NCI-H2196 treated with DMSO at 0.1 percent for 48 hours (cell line): ENCODE data around the gene ZMYND15.

Experiments used
- DNase-seq: peaks from one replicate; lab custom pipeline; 2025; ENCODE audit not compliant: unreplicated experiment; lab: John Stamatoyannopoulos, UW

Gene ZMYND15

DNA sequence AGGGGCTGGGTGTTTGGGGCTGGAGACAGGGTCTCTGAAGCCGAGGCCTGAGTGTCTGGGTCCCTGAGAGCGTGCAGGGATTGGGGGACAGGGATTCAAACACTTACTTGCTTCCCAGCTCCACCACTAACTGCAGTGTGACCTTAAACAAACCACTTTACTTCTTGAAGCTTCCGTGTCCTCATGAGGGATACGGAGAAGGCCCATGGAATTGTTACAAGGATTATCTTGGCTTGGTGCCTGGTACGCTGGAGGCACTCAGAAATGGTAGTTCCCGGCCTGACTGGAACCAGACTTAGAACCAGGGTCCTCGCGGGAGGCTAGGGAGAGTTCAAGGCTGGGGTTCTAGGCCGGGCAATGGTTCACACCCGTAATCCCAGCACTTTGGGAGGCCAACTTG is 3.0 kb downstream of the ZMYND15 start:
- DNase-seq: no peak

DNA sequence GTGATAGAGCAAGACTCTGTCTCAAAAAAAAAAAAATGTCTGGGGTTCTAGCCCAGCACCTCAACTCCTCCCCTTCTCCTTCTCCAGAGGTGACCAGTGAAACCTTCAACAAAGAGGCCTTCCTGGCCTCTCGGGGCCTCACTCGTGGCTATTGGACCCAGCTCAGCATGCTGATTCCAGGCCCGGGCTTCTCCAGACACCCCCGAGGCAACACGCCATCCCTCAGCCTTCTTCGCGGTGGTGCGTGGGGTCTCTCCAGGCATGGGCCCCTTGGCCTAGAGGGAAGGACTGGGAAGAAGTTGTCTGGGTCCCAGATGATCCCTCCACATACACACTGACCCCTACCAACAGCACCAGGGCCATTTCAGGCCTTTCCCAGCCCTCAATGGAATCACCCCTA is 3.6 kb downstream of the ZMYND15 start:
- DNase-seq: no peak

DNA sequence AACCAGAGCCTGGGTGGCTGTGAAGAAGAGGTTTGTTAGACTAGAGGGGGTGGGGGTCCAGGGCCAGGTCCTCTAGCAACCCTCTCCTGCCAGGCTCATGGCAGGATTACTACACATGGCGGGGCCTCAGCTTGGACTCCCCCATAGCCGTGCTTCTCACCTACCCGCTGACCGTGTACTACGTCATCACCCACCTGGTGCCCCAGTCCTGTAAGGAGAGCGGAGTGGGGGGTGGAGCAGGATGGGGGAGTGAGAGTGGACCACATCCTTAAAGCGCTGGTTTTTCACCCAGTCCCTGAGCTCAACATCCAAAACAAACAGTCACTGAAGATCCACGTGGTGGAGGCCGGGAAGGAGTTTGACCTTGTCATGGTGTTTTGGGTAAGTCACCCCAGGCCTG is 4.3 kb downstream of the ZMYND15 start:
- no peak for DNase-seq

DNA sequence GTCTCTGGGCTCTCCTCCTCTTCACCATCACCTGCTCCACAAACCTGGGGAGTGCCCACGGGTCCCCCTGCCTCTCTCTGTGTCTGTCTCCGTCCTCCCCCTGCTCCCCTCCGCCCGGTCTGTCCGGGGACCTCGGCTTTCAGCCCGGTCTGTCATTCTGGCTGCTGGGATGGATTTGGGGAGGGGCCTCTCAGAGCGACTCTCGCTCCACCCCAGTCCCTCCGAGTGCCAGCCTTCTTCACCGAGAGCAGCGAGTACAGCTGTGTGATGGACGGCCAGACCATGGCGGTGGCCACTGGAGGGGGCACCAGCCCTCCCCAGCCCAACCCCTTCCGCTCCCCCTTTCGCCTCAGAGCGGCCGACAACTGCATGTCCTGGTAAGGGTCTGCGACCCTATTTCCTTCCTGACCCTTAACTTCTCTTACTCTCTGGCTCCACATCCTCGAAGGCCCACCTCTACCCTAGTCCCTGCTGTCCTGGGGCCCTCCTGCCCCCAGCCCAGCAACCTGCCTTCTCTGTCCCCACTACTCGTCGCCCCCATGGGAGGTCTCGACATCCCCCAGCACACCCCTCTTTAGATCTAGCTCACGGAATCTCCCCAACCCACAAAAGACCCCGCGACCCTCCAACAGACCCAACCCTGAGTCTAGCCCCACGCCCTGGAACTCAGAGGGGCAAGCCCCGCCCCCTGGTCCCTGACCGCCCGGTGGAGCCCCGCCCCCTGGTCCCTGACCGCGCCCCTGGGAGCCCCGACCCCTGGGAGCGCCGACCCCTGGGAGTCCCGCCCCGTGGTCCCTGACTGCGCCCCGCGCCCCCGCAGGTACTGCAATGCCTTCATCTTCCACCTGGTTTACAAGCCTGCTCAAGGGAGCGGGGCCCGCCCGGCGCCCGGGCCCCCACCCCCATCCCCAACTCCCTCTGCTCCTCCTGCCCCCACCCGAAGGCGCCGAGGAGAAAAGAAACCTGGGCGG is 5.7 kb downstream of the ZMYND15 start:
- no peak for DNase-seq

DNA sequence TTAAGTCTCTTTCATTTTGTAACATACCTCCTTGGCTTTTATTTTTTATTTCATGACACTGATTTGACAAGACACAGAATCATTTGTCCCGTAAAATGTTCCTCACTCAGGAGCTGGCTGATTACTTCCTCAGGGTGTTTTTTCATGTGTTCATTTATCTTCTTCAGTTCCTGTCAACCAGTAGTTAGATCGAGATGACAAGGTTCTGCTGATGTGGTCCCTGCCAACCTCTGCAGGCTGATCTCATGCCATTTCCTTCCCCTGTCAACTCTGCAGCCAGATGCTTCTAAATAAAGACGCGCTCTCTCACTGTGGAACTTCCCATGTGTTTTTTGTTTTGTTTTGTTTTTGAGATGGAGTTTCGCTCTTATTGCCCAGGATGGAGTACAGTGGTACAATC is 8.2 kb downstream of the ZMYND15 start:
- DNase-seq: no peak

DNA sequence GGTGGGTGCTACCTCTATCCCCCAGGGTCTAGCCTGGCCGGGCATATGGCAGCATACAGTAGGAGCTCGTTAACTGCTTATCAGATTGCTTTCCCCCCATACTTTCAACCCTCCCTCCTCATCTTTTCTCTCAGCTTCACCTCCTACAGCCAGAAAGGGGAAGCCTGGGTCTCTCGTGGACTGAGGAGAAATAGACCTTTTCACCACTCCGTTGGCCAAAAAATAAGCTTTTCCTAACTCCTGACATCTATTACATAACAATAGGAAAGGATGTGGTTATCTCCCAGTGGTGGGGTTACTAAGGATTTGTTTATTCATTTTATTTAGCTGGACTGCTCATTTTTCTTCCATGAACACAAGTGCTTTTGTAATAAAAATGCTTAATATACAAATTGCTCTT is 9.1 kb downstream of the ZMYND15 start:
- DNase-seq: no peak

DNA sequence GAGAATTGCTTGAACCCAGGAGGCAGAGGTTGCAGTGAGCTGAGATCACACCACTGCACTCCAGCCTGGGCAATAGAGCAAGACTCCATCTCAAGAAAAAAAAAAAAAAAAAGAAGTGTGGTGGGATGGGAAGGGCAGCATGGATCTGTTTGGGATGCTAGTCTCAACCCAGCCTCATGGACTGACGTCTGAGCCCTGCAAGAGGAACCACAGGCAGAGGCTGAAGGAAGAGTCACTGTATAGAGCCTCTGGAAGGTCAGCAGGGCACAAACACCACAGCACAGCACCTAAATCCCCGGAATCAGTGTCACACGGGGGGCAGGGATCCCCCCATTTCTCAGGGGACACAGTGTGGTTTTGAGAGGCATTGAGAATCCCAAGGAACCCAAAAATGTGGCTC is 11.0 kb downstream of the ZMYND15 start:
- DNase-seq: no peak

DNA sequence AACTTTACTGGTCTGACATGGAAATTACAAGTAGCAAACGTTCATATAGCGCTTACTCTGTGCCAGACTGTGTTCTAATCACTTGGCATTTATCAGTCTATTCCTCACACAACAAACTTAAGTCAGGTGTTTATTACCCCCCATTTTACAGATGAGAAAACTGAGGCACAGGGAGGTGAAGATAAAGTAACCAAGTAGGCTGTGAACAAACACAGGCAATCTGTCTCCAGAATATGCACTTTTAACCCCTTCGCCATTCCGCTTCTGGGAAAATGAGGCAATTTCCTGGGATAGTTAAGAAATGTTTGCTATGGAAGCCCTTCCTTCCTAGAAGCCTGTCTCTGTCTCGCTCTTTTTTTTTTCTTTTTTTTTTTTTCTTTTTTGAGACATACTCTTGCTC is 12.3 kb downstream of the ZMYND15 start:
- no peak for DNase-seq

DNA sequence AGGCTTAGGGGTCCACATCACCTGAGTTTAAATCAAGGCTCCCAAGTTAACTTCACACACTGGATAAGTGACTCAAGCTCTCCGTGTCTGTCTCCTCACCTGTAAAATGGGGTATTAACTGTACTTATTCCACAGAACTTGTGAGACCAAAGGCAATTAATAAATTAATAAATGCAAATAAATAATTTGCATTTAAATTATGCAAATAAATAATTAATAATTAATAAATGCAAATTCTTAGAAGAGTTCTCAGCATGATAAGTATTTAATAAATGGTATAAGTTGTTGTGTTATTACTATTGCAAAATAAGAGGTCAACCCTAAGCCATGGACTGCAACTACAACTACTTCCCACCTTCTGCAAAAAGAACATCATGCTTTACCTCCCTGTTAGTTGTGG is 13.8 kb downstream of the ZMYND15 start:
- no peak for DNase-seq

DNA sequence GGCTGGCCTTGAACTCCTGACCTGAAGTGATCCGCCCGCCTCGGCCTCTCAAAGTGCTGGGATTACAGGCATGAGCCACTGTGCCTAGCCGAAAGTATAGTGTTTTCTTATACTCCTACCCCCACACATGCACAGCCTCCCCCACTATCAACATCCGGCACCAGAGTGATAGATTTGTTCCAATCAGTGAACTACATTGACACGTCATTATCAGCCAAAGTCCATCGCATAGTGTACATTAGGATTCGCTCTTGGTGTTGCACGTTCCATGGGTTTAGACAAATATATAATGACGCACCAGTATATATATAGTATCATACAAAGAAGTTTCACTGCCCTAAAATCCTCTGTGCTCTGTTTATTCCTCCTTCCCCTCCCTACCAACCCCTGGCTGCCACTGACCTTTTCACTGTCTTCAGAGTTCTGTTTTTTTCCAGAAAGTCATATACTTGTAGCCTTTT is 20.2 kb downstream of the ZMYND15 start:
- DNase-seq: no peak

DNA sequence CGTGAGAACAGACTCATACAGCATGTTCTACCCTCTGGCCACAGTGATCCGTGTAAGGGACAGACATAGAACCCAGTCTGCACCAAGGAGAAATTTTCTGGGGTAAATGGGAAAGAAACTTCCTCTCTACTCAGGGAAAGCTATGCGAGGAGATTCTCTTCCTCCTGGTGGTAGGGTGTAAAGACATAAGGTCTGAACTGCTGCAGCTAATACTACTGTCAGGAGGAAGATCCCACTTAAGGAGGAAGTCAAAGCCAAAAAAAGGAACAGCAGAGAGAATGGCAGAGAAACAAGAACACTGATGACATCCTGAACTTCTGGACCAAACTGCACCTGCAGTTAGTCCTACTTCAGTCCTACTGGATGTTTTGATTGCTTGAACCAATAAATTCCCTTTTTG is 25.0 kb downstream of the ZMYND15 start:
- no peak for DNase-seq

DNA sequence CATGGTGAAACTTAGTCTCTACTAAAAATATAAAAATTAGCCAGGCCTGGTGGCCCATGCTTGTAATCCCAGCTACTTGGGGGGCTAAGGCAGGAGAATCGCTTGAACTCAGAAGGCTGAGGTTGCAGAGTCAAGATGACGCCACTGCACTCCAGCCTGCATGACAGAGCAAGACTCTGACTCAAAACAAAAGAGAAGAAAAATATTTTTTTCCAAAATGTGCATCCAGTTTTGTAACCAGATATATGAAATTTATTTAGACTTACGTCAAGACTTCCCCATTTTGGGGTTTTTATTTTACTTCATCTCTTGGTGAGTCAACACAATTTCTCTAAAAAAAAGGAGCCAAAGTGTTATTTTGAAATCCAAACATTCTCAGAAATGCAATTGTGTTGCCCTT is 26.6 kb downstream of the ZMYND15 start:
- DNase-seq: no peak

DNA sequence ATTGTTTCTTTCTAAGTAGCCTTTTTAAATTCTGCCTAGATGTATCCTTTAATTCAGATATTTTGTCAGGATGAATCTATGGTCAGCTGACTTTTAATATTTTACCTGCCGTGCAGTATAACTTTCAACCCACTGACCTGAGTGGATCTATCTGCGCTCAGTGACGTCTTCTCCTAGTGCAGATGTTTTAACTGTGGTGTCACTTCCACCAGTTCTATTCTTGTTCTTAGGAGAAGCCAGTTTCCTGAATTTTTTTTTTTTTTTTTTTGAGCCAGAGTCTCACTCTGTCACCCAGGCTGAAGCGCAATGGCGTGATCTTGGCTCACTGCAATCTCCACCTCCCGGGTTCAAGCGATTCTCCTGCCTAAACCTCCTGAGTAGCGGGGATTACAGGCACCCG is 27.1 kb downstream of the ZMYND15 start:
- DNase-seq: no peak

DNA sequence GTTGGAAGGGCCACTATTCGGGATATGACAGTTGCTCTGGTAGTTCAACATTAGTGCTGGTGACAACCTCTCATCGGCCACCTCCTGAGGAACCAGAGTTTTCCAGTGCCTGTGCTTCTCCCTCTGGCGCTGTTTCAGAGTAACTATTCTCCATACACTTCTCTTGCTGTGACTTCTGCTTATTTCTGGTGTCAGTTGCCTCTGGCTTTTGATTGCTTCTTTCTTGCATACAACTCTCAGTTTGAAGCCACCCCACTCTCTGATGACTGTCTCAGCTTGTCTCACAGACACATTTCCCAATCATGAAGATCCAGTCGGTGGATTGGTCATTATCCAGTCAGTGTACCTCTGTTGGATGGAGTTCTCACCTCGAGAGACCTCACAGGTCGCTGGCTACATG is 28.7 kb downstream of the ZMYND15 start:
- DNase-seq: no peak

DNA sequence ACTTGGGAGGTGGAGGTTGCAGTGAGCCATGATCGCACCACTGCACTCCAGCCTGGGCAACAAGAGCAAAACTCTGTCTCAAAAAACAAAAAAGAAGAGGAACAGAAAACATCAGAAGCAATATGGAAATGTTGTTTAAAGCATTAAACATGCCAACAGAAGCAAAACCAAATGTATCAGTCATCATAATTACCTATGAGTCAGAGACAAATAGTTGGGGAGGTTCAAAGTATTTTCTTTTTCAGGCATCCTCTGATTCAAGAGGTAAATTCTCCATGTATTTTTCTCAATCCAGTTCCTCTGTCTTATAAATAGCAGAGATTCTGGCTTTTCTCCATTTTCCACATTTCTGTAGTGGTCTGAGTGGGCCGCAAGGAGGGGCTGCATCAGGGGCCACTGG is 30.0 kb downstream of the ZMYND15 start:
- DNase-seq: no peak

DNA sequence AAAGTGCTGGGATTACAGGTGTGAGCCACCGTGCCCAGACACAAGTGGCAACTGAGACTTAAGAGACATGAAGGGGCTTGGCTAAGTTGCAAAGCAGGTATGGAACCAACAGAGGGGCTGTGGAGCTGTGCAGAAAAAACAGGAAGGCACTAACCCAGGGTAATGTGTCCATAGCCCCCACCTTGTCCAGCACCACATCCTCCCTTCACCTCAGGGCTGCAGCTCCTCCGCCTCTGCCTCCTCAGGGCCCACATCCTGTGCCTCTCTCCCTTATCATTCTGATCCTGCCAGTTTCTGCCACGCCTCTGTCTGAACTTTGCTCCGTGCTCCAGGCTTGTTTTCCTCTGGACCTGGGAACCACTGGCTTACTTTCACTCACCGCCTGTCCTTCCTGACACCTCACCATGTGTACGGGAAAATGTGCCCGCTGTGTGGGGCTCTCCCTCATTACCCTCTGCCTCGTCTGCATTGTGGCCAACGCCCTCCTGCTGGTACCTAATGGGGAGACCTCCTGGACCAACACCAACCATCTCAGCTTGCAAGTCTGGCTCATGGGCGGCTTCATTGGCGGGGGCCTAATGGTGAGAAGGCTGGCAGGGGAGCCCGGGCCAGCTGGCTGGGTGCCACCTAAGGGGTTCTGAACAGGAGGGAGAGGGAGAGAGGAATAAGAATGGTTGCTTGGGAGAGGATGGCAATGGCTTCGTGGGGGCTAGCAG is 32.0 kb downstream of the ZMYND15 start, which contains the start of gene TM4SF5:
TSS of gene TM4SF5 (plus strand) at position 368 of the 716 bp plus-strand sequence. CDS start at position 405, 37 bp downstream.
- DNase-seq: no peak

DNA sequence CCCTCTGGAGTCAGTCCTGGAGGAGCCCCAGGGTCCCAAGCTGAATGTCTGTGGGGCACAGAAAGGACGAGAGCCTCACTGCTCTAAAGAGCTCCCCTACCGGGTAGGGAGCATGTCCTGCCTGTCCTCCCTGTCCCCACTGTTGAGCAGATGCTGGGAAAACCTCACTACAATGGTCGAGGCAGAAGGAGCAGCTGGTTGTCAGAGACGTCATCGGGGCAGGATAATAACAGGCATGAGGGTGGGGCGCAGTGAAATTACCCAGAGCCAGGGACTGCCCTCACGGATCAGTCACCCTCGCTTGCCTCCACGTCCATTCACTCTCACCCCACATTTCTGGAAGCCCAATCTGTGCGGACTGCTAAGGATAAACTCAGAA is 32.6 kb downstream of the ZMYND15 start:
- no peak for DNase-seq

DNA sequence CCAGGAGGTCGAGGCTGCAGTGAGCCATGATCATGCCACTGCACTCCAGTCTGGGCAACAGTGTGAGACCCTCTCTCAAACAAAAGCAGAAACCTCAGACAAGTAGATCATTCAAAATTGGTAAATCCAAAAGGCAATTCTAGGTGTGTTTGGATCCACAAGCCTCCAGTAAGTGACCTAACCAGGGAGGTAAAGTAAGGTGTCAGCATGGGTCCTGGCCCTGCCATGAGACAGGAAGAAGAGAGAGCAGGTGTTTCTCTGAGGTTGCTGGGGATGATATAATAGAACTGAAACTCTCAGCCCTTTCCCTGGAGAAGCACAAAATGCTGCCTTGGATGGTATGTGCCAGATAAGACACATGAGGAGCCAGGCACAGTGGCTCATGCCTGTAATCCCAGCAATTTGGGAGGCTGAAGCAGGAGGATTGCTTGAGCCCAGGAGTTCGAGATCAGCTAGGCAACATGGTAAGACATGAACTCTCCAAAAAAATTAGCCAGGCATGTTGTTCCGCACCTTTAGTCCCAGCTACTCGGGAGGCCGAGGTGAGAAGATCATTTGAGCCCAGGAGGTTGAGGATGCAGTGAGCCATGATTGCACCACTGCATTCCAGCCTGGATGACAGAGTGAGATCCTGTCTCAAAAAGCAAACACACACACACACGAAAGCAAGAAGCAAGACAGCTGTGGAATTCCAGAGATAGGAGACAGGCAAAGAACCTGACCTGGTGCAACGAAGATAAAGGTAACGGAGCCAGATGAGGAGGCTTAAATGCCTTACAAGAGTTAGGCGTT is 38.5 kb downstream of the ZMYND15 start:
- no peak for DNase-seq

DNA sequence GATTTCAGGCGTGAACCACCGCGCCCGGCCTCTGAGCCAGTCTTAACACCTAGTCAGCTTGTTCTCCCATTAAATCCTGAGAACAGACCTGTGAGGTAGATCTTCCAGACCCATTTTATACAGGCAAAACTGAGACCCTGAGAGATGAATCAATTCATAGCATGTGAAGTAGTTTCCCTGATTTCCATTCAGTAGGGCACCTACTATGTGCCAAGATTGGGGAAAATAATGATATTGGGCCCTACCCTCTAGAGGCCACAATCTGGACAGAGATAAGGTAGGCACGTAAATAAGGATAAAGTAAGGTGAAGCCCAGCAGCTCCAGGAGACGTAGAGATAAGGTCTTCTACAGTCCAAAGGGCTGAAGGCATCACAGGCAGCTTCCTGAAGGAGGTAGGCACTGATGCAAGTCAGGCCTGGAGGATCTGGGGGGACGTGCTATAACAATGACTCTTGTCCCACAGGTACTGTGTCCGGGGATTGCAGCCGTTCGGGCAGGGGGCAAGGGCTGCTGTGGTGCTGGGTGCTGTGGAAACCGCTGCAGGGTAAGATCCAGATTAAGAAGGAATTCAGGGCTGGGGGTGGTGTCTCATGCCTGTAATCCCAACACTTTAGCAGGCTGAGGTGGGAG is 40.8 kb downstream of the ZMYND15 start:
- no peak for DNase-seq

DNA sequence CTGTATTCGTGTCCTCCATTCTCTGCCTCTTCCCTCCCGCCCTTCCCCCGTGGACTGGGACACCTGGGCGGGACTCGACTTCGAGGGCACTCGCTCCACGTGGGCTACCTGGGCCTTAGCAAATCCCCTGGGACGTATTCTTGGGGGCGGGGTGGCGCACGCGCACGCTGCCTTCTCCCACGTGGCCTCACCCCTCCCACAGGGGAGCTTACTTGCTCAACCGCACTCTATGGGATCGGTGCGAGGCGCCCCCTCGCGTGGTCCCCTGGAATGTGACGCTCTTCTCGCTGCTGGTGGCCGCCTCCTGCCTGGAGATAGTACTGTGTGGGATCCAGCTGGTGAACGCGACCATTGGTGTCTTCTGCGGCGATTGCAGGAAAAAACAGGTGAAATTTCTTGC is 43.0 kb downstream of the ZMYND15 start:
- DNase-seq: no peak
